OCI-LY7 (cell line): Measurements from ENCODE around the gene NTMT1.

Experiments
- CTCF ChIP-seq: fragments of 200-600 bp; sonication (generic); conservative IDR thresholded peaks from 2 replicates; pipeline ENCODE4 v1.5.1; 2014; ENCODE audit warnings: mild to moderate bottlenecking, antibody characterized with exemption, low read length, moderate library complexity, mixed read lengths
- EZH2phosphoT487 ChIP-seq: fragments of 200-600 bp; sonication (generic); IDR thresholded peaks from 2 replicates; pipeline ENCODE4 v1.6.1; 2018; ENCODE audit warnings: low read depth, borderline replicate concordance, mild to moderate bottlenecking, mixed run types, antibody characterized with exemption, low read length, moderate library complexity, mixed read lengths

GRCh38 chr9:129667850-129668249, 41.9 kb downstream of the NTMT1 start:
- TF ChIP-seq CTCF (no peak), EZH2phosphoT487 (no peak)
